Hepatocyte (in vitro differentiated cells): ENCODE data around the gene MTX1. TPM values are rescaled to one million over a fixed set of nuclear protein-coding genes. Genes with fewer than 3 reads are reported as not detected.
"Not testable (repeated sequence)": the region's sequence is repeated elsewhere in the genome, so short reads cannot be mapped to it uniquely, and the experiment has no call there.

Source experiments
- DNase-seq: peaks from one replicate; pipeline ENCODE4 v3.0.0-alpha.2; 2016; ENCODE audit warnings: low spot score
- H2AFZ ChIP-seq: fragments of 200-600 bp; sonication (generic); 2 replicates; pipeline ENCODE4 v1.6.0; 2016; ENCODE audit warnings: antibody characterized with exemption, mild to moderate bottlenecking
- H3K27ac ChIP-seq: fragments of 200-600 bp; sonication (generic); 2 replicates; pipeline ENCODE4 v1.5.1; 2016; ENCODE audit warnings: mild to moderate bottlenecking
- H3K27me3 ChIP-seq: fragments of 200-600 bp; sonication (generic); 2 replicates; pipeline ENCODE4 v1.6.1; 2016
- H3K36me3 ChIP-seq: fragments of 200-600 bp; sonication (generic); replicated peaks from 2 replicates; pipeline ENCODE4 v1.5.1; 2016; ENCODE audit warnings: low read depth; ENCODE audit not compliant: insufficient read depth
- H3K4me1 ChIP-seq: fragments of 200-600 bp; sonication (generic); 2 replicates; pipeline ENCODE4 v1.5.1; 2016; ENCODE audit warnings: mild to moderate bottlenecking, moderate library complexity; ENCODE audit not compliant: insufficient read depth
- H3K4me2 ChIP-seq: fragments of 200-600 bp; sonication (generic); 2 replicates; pipeline ENCODE4 v1.6.0; 2016
- H3K4me3 ChIP-seq: fragments of 200-600 bp; sonication (generic); 2 replicates; pipeline ENCODE4 v1.5.1; 2016; ENCODE audit warnings: mild to moderate bottlenecking
- H3K79me2 ChIP-seq: fragments of 200-600 bp; sonication (generic); 2 replicates; pipeline ENCODE4 v1.6.0; 2017; ENCODE audit warnings: mild to moderate bottlenecking
- H3K9me2 ChIP-seq: fragments of 200-600 bp; sonication (generic); replicated peaks from 2 replicates; pipeline ENCODE4 v1.6.0; 2017; ENCODE audit warnings: mild to moderate bottlenecking; ENCODE audit not compliant: insufficient read depth
- H3K9me3 ChIP-seq: fragments of 200-600 bp; sonication (generic); 2 replicates; pipeline ENCODE4 v1.5.1; 2016; ENCODE audit warnings: low read depth, mild to moderate bottlenecking
- H4K20me1 ChIP-seq: fragments of 200-600 bp; sonication (generic); 2 replicates; pipeline ENCODE4 v1.6.0; 2016; ENCODE audit warnings: mild to moderate bottlenecking; ENCODE audit not compliant: insufficient read depth, poor library complexity, severe bottlenecking
- EZH2 ChIP-seq: fragments of 200-600 bp; sonication (generic); IDR thresholded peaks from 2 replicates; pipeline ENCODE4 v1.6.1; 2016; ENCODE audit warnings: antibody characterized with exemption, mild to moderate bottlenecking, borderline replicate concordance
- EZH2phosphoT487 ChIP-seq: fragments of 200-600 bp; sonication (generic); IDR thresholded peaks from one replicate; pipeline ENCODE4 v1.6.1; 2018; ENCODE audit warnings: antibody characterized with exemption, mild to moderate bottlenecking, low read depth, moderate library complexity; ENCODE audit not compliant: unreplicated experiment, severe bottlenecking
- WGBS: methylation state at CpG from one replicate; pipeline ENCODE4 v1.1.6; 2016; ENCODE audit warnings: low lambda C conversion rate; ENCODE audit errors: missing lambda C conversion rate; 5-methylcytosine and 5-hydroxymethylcytosine counted together
- polyA plus RNA-seq: library from polyadenylated mRNA; unstranded; fragments of >200 nt; fragmentation: Nextera tagmentation; extraction: Ambion mirVana; gene quantifications from 2 replicates; pipeline ENCODE4 v1.2.1, GENCODE V29; 2016
- total RNA-seq: library from RNA; depleted of rRNA; stranded (reverse); fragments of >200 nt; gene quantifications from 2 replicates; pipeline ENCODE4 v1.2.3, GENCODE V29; 2014
- TF ChIP-seq, protein P1 (sequence below): fragments of 200-600 bp; sonication (generic); IDR thresholded peaks from 2 replicates; pipeline ENCODE4 v1.5.1; 2016; ENCODE audit warnings: antibody characterized with exemption, mild to moderate bottlenecking; ENCODE audit not compliant: poor library complexity

Gene MTX1
- total and polyA plus RNA-seq, 2 experiments from 2014 or later, result 42.1 to 78.2 TPM

- not testable (repeated sequence) for H3K4me3 ChIP-seq, H3K36me3 ChIP-seq, H3K9me3 ChIP-seq, DNase-seq, H3K4me2 ChIP-seq, H3K79me2 ChIP-seq, H4K20me1 ChIP-seq, H3K27ac ChIP-seq, H3K4me1 ChIP-seq, H3K9me2 ChIP-seq, H3K27me3 ChIP-seq, H2AFZ ChIP-seq
- WGBS, result 93% methylated on average over 11 of the region's 11 CpGs
These were observed 43.9 kb upstream of the MTX1 start for GRCh38 chr1:155164625-155165024.

GRCh38 chr1:155166051-155166470 lies 42.4 kb upstream of the MTX1 start:
- Histone ChIP-seq H3K79me2 (peaks cover 7% of the 10 kb centered on the region), H3K4me1 (peaks cover 4% of the 10 kb centered on the region), H3K36me3 (no peaks in the 10 kb centered on the region), H3K4me2 (no peak overlapping the region), H3K9me3 (no peaks in the 10 kb centered on the region), H2AFZ (no peak overlapping the region), H3K9me2 (no peaks in the 10 kb centered on the region), H3K4me3 (no peak overlapping the region), H3K27me3 (no peaks in the 10 kb centered on the region), H4K20me1 (no peaks in the 10 kb centered on the region), H3K27ac (no peak overlapping the region)
- TF ChIP-seq EZH2phosphoT487, result no peak
- TF ChIP-seq, protein P1, sequence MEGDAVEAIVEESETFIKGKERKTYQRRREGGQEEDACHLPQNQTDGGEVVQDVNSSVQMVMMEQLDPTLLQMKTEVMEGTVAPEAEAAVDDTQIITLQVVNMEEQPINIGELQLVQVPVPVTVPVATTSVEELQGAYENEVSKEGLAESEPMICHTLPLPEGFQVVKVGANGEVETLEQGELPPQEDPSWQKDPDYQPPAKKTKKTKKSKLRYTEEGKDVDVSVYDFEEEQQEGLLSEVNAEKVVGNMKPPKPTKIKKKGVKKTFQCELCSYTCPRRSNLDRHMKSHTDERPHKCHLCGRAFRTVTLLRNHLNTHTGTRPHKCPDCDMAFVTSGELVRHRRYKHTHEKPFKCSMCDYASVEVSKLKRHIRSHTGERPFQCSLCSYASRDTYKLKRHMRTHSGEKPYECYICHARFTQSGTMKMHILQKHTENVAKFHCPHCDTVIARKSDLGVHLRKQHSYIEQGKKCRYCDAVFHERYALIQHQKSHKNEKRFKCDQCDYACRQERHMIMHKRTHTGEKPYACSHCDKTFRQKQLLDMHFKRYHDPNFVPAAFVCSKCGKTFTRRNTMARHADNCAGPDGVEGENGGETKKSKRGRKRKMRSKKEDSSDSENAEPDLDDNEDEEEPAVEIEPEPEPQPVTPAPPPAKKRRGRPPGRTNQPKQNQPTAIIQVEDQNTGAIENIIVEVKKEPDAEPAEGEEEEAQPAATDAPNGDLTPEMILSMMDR, result no peak
- no peak for TF ChIP-seq EZH2
- DNase-seq, result no peak
- 58% methylated on average over 8 of the region's 8 CpGs for WGBS

GRCh38 chr1:155166471-155167165 lies 41.9 kb upstream of the MTX1 start:
- Histone ChIP-seq H3K79me2 (peaks cover 13% of the 10 kb centered on the region), H3K27me3 (no peaks in the 10 kb centered on the region), H2AFZ (no peak overlapping the region), H3K9me3 (no peaks in the 10 kb centered on the region), H3K4me1 (peaks cover 4% of the 10 kb centered on the region), H3K4me3 (no peak overlapping the region), H3K36me3 (no peaks in the 10 kb centered on the region), H3K27ac (no peak overlapping the region), H3K9me2 (no peaks in the 10 kb centered on the region), H4K20me1 (no peaks in the 10 kb centered on the region), H3K4me2 (peak overlapping the region; percentile 70)
- 34% methylated on average over 20 of the region's 27 CpGs for WGBS
- no peak for DNase-seq
- TF ChIP-seq, protein P1, result no peak
- TF ChIP-seq EZH2 (no peak), EZH2phosphoT487 (no peak)

DNA sequence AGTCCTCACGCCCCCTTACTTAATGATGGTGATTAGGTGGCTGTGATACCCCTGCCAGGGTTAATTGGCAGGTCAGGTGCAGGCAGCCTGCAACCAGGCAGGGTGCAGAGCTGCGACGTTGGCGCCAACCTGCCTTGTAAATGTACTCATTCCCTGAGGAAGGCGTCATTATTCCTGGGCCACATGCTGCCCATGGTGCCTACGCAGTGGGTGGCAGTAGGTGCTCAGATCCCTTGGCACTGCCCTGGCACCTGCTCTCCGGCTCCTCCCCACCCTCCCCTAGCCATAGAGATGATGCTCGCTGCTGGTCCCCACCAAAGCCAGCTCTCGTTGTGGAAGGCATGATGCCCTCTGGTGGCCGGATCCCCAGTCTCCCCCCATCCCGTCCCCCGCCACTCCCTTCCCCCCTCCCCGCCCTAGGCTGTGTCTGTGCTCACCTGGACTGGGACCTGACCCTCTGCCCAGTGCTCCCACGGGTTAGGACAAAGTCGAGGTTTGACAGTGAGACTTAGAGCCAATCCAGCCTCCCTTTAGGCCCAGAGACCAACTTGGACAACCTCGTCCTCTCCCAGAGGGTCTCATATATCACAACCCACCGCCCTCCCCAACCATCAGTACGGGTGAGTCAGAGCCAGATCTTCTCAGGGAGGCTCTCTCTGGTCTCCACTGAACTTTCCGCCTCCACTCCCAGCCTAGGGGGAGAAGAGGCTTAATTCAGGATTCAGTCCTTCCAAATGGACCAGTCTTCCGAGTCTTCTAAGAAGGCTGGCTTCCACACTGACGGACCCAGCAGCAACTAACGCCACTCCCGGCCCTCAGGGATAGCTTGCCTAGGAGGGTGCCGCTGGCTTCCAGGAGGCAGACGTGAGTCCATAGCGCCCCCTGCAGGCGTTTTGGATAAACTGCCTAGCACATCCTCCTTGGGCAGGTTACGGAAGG lies 41.1 kb upstream of the MTX1 start:
- Histone ChIP-seq H3K9me2 (no peaks in the 10 kb centered on the region), H3K4me3 (no peak overlapping the region), H3K36me3 (no peaks in the 10 kb centered on the region), H2AFZ (peak overlapping the region; percentile 29), H3K4me1 (peaks cover 9% of the 10 kb centered on the region), H3K27ac (peak overlapping the region; percentile 27), H3K79me2 (peaks cover 21% of the 10 kb centered on the region), H3K4me2 (peak overlapping the region; percentile 70), H4K20me1 (no peaks in the 10 kb centered on the region), H3K9me3 (no peaks in the 10 kb centered on the region), H3K27me3 (no peaks in the 10 kb centered on the region)
- no peak for TF ChIP-seq EZH2phosphoT487
- TF ChIP-seq, protein P1, result peak; percentile 94
- 12% methylated on average over 26 of the region's 28 CpGs for WGBS
- peak; percentile 94 for DNase-seq

DNA sequence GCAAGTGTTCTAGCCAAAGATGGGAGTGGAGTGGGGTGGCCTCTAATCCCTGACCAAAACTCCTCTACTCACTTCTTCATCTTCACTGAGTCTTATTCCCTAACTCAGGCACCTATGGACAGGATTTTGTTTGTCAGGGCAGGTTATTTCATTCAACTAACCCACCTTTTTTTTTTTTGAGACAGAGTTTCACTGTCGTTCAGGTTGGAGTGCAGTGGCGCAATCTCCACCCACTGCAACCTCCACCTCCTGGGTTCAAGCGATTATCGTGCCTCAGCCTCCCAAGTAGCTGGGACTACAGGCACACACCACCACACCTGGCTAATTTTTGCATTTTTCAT lies 40.4 kb upstream of the MTX1 start:
- not testable (repeated sequence) for H3K36me3 ChIP-seq, H2AFZ ChIP-seq
- peak overlapping the region; percentile 70 for H3K4me2 ChIP-seq

More for the DNA sequence above, 40.4 kb upstream of the MTX1 start:
- 74% methylated on average over 4 of the region's 4 CpGs for WGBS
- DNase-seq, H3K4me3 ChIP-seq, H3K27me3 ChIP-seq, H3K27ac ChIP-seq, H3K4me1 ChIP-seq, H4K20me1 ChIP-seq, H3K9me3 ChIP-seq, H3K9me2 ChIP-seq: not testable (repeated sequence)
- H3K79me2 ChIP-seq, result peaks cover 22% of the 10 kb centered on the region
